Measurements from ENCODE around the gene CSNK1A1. TPM values are rescaled to one million over a fixed set of nuclear protein-coding genes. Genes with fewer than 3 reads are reported as not detected.

The CSNK1A1 gene
- total and polyA plus RNA-seq, 2 of the 4 experiments (the other 2 are of a cell fraction), result 140 to 419 TPM

GRCh38 chr5:149581931-149582768 lies 30.9 kb upstream of the CSNK1A1 start (continued):
- TF ChIP-seq RAD21 (IDR thresholded peaks at IDR 0.05; ENCODE audit: low read length) (no peak), SMC3 (IDR thresholded peaks at IDR 0.05; ENCODE audit: low read depth, low read length) (no peak)

GRCh38 chr5:149581192-149581861 lies 30.1 kb upstream of the CSNK1A1 start, which contains the start of gene ARHGEF37:
ARHGEF37 (plus strand) TSS chr5:149581498; CDS start chr5:149597770, 16,272 bp downstream.
- Histone ChIP-seq H3K9me3 (ENCODE audit: control insufficient read depth, insufficient read depth, low read length) (no peaks in the 10 kb centered on the region), H2AFZ (replicated peaks; ENCODE audit: low read length, poor library complexity) (peak within 1 kb of the TSS; percentile 92), H4K20me1 (ENCODE audit: insufficient read depth, low read length) (no peaks in the 10 kb centered on the region), H4K5ac (ENCODE audit: low read depth, low read length) (peak within 1 kb of the TSS; percentile 42), H3K4ac (ENCODE audit: low read depth, low read length) (peak within 1 kb of the TSS; percentile 75), H3K79me1 (ENCODE audit: low read depth in 1 of 2, low read length in 2 of 2) (no peaks in the 10 kb centered on the region; a peak in 1 of 4 replicates), H3K27me3 (ENCODE audit: control insufficient read depth, insufficient read depth, low read length) (no peaks in the 10 kb centered on the region), H3K4me1 (ENCODE audit: control insufficient read depth, insufficient read depth, low read length) (peaks cover 8% of the 10 kb centered on the region), H3K4me2 (ENCODE audit: low read depth, low read length) (peak within 1 kb of the TSS; percentile 50), H3K14ac (replicated peaks; ENCODE audit: low read depth, low read length) (peak within 1 kb of the TSS; percentile 85), H3K27ac (ENCODE audit: insufficient read depth, low read length) (no peak within 1 kb of the TSS), H2BK15ac (ENCODE audit: low read depth, low read length) (no peak within 1 kb of the TSS; the same call in 2 of the 3 replicates), H2AK9ac (replicated peaks; ENCODE audit: low read depth, low read length, poor library complexity) (peak within 1 kb of the TSS; percentile 68), H2BK5ac (ENCODE audit: low read depth, low read length, poor library complexity, severe bottlenecking) (no peak within 1 kb of the TSS), H3K36me3 (ENCODE audit: control insufficient read depth, insufficient read depth, low read length) (no peaks in the 10 kb centered on the region), H3K9me1 (ENCODE audit: insufficient read depth, low read length) (peaks cover 4% of the 10 kb centered on the region), H3K18ac (ENCODE audit: low read depth, low read length) (peak within 1 kb of the TSS; percentile 60), H3K9ac (ENCODE audit: low read depth, low read length) (peak within 1 kb of the TSS; percentile 15; the same call in 1 of the 2 replicates), H3K56ac (ENCODE audit: extremely low read depth, insufficient read depth, low read length) (no peak within 1 kb of the TSS), H3K4me3 (ENCODE audit: insufficient read depth, low read depth, low read length) (peak within 1 kb of the TSS; percentile 39), H3K23ac (ENCODE audit: low read depth, low read length) (peak within 1 kb of the TSS; percentile 85), H2AK5ac (ENCODE audit: low read depth, low read length) (peak within 1 kb of the TSS; percentile 89), H2BK120ac (ENCODE audit: low read depth, low read length) (peak within 1 kb of the TSS; percentile 62), H2BK20ac (ENCODE audit: low read depth, low read length) (0 out of 2 replicates have a peak within 1 kb of the TSS, but pooled peaks have one; percentile 76), H4K8ac (ENCODE audit: low read depth in 2 of 2, low read length in 2 of 2) (peak within 1 kb of the TSS; percentile 9 to 79; a peak in 3 of 4 replicates), H4K91ac (ENCODE audit: insufficient read depth, low read depth, low read length) (peak within 1 kb of the TSS; percentile 39)
- peak; percentile 77 for ATAC-seq (ENCODE audit: low read depth)
- dilution Hi-C loops (cut with HindIII; ENCODE audit: low sequenced_read_pairs, unreplicated experiment) (no loop called here), intact Hi-C loops (cut with micrococcal nuclease) (loop anchor here (5.0 kb wide), 1 partner anchor 36 kb away; no protein-coding TSS in a partner anchor), in situ Hi-C loops (cut with MboI; ENCODE audit: low sequenced_read_pairs) (no loop called here)
- BruUV-seq (replicated peaks), result no TSS peak
- DNase-seq, result no peak
- POLR2A ChIA-PET (ENCODE audit: unreplicated experiment), result no interaction called here
- WGBS, 2 experiments (ENCODE audit: extremely low coverage in 2 of 2, insufficient read length in 1 of 2), result 6% methylated on average over 48 of the region's 56 CpGs; no CpG with 5 or more reads in 1 of the 2 experiments
- CTCF ChIA-PET, result interaction anchor here (0.7 to 1.1 kb wide), 3 partner anchors 11 to 37 kb away, joined by 3 read pairs; no protein-coding TSS in a partner anchor
- no peak for TF ChIP-seq SMC3 (IDR thresholded peaks at IDR 0.05; ENCODE audit: low read depth, low read length)
- TF ChIP-seq BHLHE40 (IDR thresholded peaks at IDR 0.05; ENCODE audit: low read depth, low read length), result no peak; the same call in 1 of the 2 replicates
- TF ChIP-seq ELK1 (IDR thresholded peaks at IDR 0.05; ENCODE audit: borderline replicate concordance, low read depth, low read length), result no peak
- no peak for TF ChIP-seq RAD21 (IDR thresholded peaks at IDR 0.05; ENCODE audit: low read length)
- no peak for TF ChIP-seq POLR2A (IDR thresholded peaks at IDR 0.05; ENCODE audit: low read depth, low read length)
- no peak for TF ChIP-seq CTCF (conservative IDR thresholded peaks at IDR 0.05; ENCODE audit: low read depth, low read length)
- TF ChIP-seq MXI1 (IDR thresholded peaks at IDR 0.05; ENCODE audit: borderline replicate concordance, low read depth, low read length), result no peak
- no peak for TF ChIP-seq RCOR1 (IDR thresholded peaks at IDR 0.05; ENCODE audit: insufficient replicate concordance, low read length)
- TF ChIP-seq MAZ (IDR thresholded peaks at IDR 0.05; ENCODE audit: borderline replicate concordance, low read depth, low read length), result no peak
